WTC11 (cell line): Measurements from ENCODE around the gene WDR49. TPM values are rescaled to one million over a fixed set of nuclear protein-coding genes. Genes with fewer than 3 reads are reported as not detected.

Experiments
- ATAC-seq: fragments of 200-7000 bp; cut with Tn5 transposase; 2 replicates; pipeline ENCODE4 v1.10.0; 2021; ENCODE audit warnings: mild to moderate bottlenecking, moderate library complexity
- CTCF ChIA-PET: fragments of 300-600 bp; sonication (Branson Sonifier 250); formaldehyde crosslinking; loops from one replicate; lab custom pipeline; 2021; ENCODE audit warnings: antibody characterized with exemption; lab: Charles Lee
- POLR2A ChIA-PET: fragments of 350-600 bp; sonication (Branson Sonifier 250); formaldehyde crosslinking; loops from one replicate; lab custom pipeline; 2021; ENCODE audit warnings: antibody characterized with exemption; lab: Charles Lee
- DNase-seq: peaks from one replicate; pipeline ENCODE4 v3.0.0; 2021; ENCODE audit warnings: low spot score
- H3K27ac Mint-ChIP-seq: 2 replicates; pipeline ENCODE4 v1.8.0; 2021; ENCODE audit warnings: mixed read lengths
- H3K27me3 Mint-ChIP-seq: 2 replicates; pipeline ENCODE4 v1.8.0; 2021; ENCODE audit warnings: low read depth, mild to moderate bottlenecking, moderate library complexity, mixed read lengths
- H3K36me3 Mint-ChIP-seq: 2 replicates; pipeline ENCODE4 v1.8.0; 2021; ENCODE audit warnings: mixed read lengths
- H3K4me1 Mint-ChIP-seq: 2 replicates; pipeline ENCODE4 v1.8.0; 2022; ENCODE audit warnings: mixed read lengths
- H3K4me3 Mint-ChIP-seq: 2 replicates; pipeline ENCODE4 v1.8.0; 2021; ENCODE audit warnings: mild to moderate bottlenecking, moderate library complexity, mixed read lengths
- H3K9me3 Mint-ChIP-seq: 2 replicates; pipeline ENCODE4 v1.8.0; 2021; ENCODE audit warnings: mixed read lengths
- HMGA2 ChIP-seq: fragments of 250-450 bp; sonication (Bioruptor Pico); IDR thresholded peaks from 2 replicates; pipeline ENCODE4 v1.4.0; 2021; ENCODE audit warnings: mild to moderate bottlenecking, moderate library complexity
- HMGXB4 ChIP-seq: sonication (generic); formaldehyde crosslinking; IDR thresholded peaks from 2 replicates; pipeline ENCODE4 v1.8.1; 2023; ENCODE audit warnings: mild to moderate bottlenecking, moderate library complexity, missing genetic modification reagents
- IRF1 ChIP-seq: sonication (generic); formaldehyde crosslinking; IDR thresholded peaks from 2 replicates; pipeline ENCODE4 v1.8.0; 2023; ENCODE audit warnings: missing genetic modification reagents
- IRF2 ChIP-seq: sonication (generic); formaldehyde crosslinking; IDR thresholded peaks from 2 replicates; pipeline ENCODE4 v1.8.0; 2022; ENCODE audit warnings: low read depth, missing genetic modification reagents, borderline replicate concordance
- MXD4 ChIP-seq: fragments of 250-450 bp; sonication (Bioruptor Pico); IDR thresholded peaks from 2 replicates; pipeline ENCODE4 v1.8.0; 2021; ENCODE audit warnings: mild to moderate bottlenecking, moderate library complexity, borderline replicate concordance
- PRDM15 ChIP-seq: sonication (generic); formaldehyde crosslinking; IDR thresholded peaks from 2 replicates; pipeline ENCODE4 v1.8.0; 2022; ENCODE audit warnings: missing genetic modification reagents
- SMAD3 ChIP-seq: sonication (generic); formaldehyde crosslinking; IDR thresholded peaks from 2 replicates; pipeline ENCODE4 v1.8.0; 2022; ENCODE audit warnings: missing genetic modification reagents, mild to moderate bottlenecking, borderline replicate concordance
- SP1 ChIP-seq: sonication (generic); formaldehyde crosslinking; conservative IDR thresholded peaks from 2 replicates; pipeline ENCODE4 v1.8.1; 2022; ENCODE audit warnings: missing genetic modification reagents
- total RNA-seq: library from RNA; stranded (reverse); gene quantifications from 3 replicates; pipeline ENCODE4 v1.2.3, GENCODE V29; 2021
- TF ChIP-seq, protein P1 (sequence below): sonication (generic); formaldehyde crosslinking; IDR thresholded peaks from 2 replicates; pipeline ENCODE4 v1.8.0; 2023; ENCODE audit warnings: mild to moderate bottlenecking, missing genetic modification reagents

WDR49 gene
- total RNA-seq, 1 experiment from 2014 or later = 0.92 TPM

- no peak for TF ChIP-seq PRDM15 (CRISPR knock-in tag)
- no peak for TF ChIP-seq IRF1 (CRISPR knock-in tag)
- TF ChIP-seq, protein P1, sequence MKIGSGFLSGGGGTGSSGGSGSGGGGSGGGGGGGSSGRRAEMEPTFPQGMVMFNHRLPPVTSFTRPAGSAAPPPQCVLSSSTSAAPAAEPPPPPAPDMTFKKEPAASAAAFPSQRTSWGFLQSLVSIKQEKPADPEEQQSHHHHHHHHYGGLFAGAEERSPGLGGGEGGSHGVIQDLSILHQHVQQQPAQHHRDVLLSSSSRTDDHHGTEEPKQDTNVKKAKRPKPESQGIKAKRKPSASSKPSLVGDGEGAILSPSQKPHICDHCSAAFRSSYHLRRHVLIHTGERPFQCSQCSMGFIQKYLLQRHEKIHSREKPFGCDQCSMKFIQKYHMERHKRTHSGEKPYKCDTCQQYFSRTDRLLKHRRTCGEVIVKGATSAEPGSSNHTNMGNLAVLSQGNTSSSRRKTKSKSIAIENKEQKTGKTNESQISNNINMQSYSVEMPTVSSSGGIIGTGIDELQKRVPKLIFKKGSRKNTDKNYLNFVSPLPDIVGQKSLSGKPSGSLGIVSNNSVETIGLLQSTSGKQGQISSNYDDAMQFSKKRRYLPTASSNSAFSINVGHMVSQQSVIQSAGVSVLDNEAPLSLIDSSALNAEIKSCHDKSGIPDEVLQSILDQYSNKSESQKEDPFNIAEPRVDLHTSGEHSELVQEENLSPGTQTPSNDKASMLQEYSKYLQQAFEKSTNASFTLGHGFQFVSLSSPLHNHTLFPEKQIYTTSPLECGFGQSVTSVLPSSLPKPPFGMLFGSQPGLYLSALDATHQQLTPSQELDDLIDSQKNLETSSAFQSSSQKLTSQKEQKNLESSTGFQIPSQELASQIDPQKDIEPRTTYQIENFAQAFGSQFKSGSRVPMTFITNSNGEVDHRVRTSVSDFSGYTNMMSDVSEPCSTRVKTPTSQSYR (CRISPR knock-in tag) = no peak
- TF ChIP-seq, all 79 proteins: peak for 0
Measured at GRCh38 chr3:167467848-167468611, 185.7 kb downstream of the WDR49 start (continued).

DNA sequence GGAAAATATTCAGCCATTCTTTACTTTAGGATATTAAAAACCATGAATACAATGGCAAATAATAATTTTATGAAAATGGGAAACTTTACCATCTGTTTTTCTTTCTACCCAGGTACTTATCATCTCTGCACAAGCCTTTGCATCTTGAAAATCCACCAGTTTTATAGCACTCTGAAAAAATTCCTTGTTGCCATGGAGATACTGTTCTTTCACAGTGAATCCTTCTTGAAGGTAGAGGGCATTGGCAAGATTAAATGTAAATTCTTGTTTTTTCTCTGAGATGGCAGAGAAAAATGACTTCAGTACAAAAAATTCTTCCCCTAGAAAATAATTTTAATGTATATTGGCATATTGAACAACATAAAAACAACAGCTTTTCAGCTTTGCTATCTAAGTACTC lies 186.8 kb downstream of the WDR49 start:
- DNase-seq (no peak), ATAC-seq (no peak)
- H3K27me3 Mint-ChIP-seq = no peaks in the 10 kb centered on the region
- CTCF ChIA-PET = interaction anchor here (1.0 kb wide), 1 partner anchor 86 kb away, joined by 4 read pairs; the partner anchor contains the start of gene ZBBX
- H3K27ac Mint-ChIP-seq = no peak overlapping the region
- no peak overlapping the region for H3K4me3 Mint-ChIP-seq
- H3K9me3 Mint-ChIP-seq = no peaks in the 10 kb centered on the region
- peaks cover 14% of the 10 kb centered on the region for H3K4me1 Mint-ChIP-seq
- H3K36me3 Mint-ChIP-seq = no peaks in the 10 kb centered on the region
- TF ChIP-seq HMGA2 (CRISPR knock-in tag) (no peak), IRF2 (CRISPR knock-in tag) (no peak), MXD4 (CRISPR knock-in tag) (no peak)
- POLR2A ChIA-PET = no interaction called here

DNA sequence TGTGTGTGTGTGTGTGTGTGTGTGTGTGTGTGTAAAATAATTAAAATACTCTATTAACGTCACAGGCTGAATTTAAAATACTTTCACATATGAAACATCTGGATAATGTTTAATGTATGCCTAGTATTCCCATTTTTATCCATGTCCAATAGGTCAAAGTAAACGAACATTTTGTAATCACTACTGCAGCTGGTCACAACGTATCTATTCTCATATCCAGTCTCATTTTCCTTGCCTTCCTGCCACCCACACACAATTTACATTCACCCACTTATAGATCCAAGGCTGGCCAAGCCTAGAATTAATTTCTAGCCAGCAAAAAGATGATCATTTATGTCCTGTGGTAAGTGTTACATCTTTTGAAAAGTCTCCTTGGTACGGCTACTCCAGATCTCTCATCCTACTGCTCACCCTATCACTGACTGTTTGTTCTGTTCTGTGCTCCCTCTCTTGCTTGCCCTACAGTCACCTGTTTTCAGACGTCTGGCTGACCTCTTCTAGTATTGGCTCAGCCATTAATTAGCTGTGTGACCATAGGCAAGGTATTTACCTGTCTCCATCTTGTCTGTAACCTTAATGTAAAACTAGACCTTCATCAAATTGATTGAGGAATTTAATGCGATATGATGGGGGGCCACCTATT lies 197.5 kb downstream of the WDR49 start:
- TF ChIP-seq HMGXB4 (CRISPR knock-in tag) = no peak
- TF ChIP-seq SP1 (CRISPR knock-in tag) = no peak
- no peak for TF ChIP-seq SMAD3
- H3K27me3 Mint-ChIP-seq = no peaks in the 10 kb centered on the region
- no peak for ATAC-seq
- no peak overlapping the region for H3K4me3 Mint-ChIP-seq
- H3K27ac Mint-ChIP-seq = peak overlapping the region; percentile 9
- CTCF ChIA-PET = no interaction called here
- POLR2A ChIA-PET = interaction anchor here (0.7 kb wide), 1 partner anchor 400 kb away, joined by 3 read pairs; no protein-coding TSS in a partner anchor
- no peak for DNase-seq
- H3K36me3 Mint-ChIP-seq = no peaks in the 10 kb centered on the region
- 0 out of 2 replicates have a peak, but pooled peaks cover 3% of the 10 kb centered on the region for H3K9me3 Mint-ChIP-seq
- H3K4me1 Mint-ChIP-seq = peaks cover 49% of the 10 kb centered on the region
